GM23338 (cell line): ENCODE data around the gene RAD21L1.

Experiments used
- CREB1 ChIP-seq: fragments of 250-450 bp; sonication (Bioruptor Pico); IDR thresholded peaks from 2 replicates; pipeline ENCODE4 v1.5.0; 2020; ENCODE audit warnings: low read depth, mild to moderate bottlenecking, moderate library complexity
- EZH2 ChIP-seq: fragments of 200-600 bp; sonication (generic); IDR thresholded peaks from one replicate; pipeline ENCODE4 v1.8.0; 2017; ENCODE audit warnings: antibody characterized with exemption, mild to moderate bottlenecking, low read depth; ENCODE audit not compliant: unreplicated experiment
- EZH2phosphoT487 ChIP-seq: fragments of 200-600 bp; sonication (generic); IDR thresholded peaks from one replicate; pipeline ENCODE4 v1.8.1; 2018; ENCODE audit warnings: antibody characterized with exemption; ENCODE audit not compliant: unreplicated experiment
- JUNB ChIP-seq: IDR thresholded peaks from one replicate; pipeline ENCODE4 v1.6.1; 2016; ENCODE audit warnings: antibody characterized with exemption; ENCODE audit not compliant: unreplicated experiment
- NANOG ChIP-seq: IDR thresholded peaks from 2 replicates; pipeline ENCODE4 v1.6.1; 2016; ENCODE audit warnings: antibody characterized with exemption, borderline replicate concordance
- POLR2AphosphoS5 ChIP-seq: IDR thresholded peaks from 2 replicates; pipeline ENCODE4 v1.6.1; 2016; ENCODE audit warnings: antibody characterized with exemption, low read depth
- ZNF114 ChIP-seq: fragments of 250-450 bp; sonication (Bioruptor Pico); IDR thresholded peaks from 2 replicates; pipeline ENCODE4 v1.5.0; 2020; ENCODE audit warnings: mild to moderate bottlenecking, moderate library complexity
- ZNF331 ChIP-seq: fragments of 250-450 bp; sonication (Bioruptor Pico); IDR thresholded peaks from 2 replicates; pipeline ENCODE4 v1.5.0; 2020; ENCODE audit warnings: low read depth, mild to moderate bottlenecking, moderate library complexity
- TF ChIP-seq, protein P1 (sequence below), 2 experiments: fragments of 200-600 bp in 1 of 2; sonication (generic) in 1 of 2; conservative IDR thresholded peaks; 2 replicates each; pipeline versions ENCODE4 v1.5.1 to v1.6.1; 2016 to 2017; ENCODE audit warnings: antibody characterized with exemption in 2 of 2, low read depth in 2 of 2, mild to moderate bottlenecking in 2 of 2, moderate library complexity in 1 of 2
- TF ChIP-seq, protein P2 (sequence below): IDR thresholded peaks from one replicate; pipeline ENCODE4 v1.6.1; 2018; ENCODE audit warnings: antibody characterized with exemption; ENCODE audit not compliant: unreplicated experiment
- TF ChIP-seq, protein P3 (sequence below): fragments of 250-450 bp; sonication (Bioruptor Pico); IDR thresholded peaks from 2 replicates; pipeline ENCODE4 v1.5.0; 2020; ENCODE audit warnings: mild to moderate bottlenecking, moderate library complexity

DNA sequence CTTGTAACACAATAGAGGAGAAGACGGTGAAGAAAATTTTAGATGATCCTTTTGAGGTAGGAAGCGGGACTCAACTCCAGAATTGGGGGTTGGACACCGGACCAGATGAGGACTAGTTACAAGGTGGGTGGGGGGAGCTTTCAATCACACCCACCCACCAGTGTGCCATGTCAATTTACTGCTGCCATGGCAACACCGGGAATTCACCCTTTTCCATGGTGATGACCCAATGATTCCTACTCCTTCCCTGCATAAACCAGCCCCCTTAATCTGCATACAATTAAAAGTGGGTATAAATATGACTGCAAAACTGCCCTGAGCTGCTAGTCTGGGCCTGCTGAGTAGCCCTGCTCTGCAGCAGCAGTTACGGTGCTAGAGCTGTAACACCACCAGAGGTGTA lies 14.7 kb downstream of the RAD21L1 start:
- TF ChIP-seq, protein P1, sequence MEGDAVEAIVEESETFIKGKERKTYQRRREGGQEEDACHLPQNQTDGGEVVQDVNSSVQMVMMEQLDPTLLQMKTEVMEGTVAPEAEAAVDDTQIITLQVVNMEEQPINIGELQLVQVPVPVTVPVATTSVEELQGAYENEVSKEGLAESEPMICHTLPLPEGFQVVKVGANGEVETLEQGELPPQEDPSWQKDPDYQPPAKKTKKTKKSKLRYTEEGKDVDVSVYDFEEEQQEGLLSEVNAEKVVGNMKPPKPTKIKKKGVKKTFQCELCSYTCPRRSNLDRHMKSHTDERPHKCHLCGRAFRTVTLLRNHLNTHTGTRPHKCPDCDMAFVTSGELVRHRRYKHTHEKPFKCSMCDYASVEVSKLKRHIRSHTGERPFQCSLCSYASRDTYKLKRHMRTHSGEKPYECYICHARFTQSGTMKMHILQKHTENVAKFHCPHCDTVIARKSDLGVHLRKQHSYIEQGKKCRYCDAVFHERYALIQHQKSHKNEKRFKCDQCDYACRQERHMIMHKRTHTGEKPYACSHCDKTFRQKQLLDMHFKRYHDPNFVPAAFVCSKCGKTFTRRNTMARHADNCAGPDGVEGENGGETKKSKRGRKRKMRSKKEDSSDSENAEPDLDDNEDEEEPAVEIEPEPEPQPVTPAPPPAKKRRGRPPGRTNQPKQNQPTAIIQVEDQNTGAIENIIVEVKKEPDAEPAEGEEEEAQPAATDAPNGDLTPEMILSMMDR (conservative IDR thresholded peaks at IDR 0.05; ENCODE audit: low read depth in 2 of 2): no peak
- TF ChIP-seq, protein P2, sequence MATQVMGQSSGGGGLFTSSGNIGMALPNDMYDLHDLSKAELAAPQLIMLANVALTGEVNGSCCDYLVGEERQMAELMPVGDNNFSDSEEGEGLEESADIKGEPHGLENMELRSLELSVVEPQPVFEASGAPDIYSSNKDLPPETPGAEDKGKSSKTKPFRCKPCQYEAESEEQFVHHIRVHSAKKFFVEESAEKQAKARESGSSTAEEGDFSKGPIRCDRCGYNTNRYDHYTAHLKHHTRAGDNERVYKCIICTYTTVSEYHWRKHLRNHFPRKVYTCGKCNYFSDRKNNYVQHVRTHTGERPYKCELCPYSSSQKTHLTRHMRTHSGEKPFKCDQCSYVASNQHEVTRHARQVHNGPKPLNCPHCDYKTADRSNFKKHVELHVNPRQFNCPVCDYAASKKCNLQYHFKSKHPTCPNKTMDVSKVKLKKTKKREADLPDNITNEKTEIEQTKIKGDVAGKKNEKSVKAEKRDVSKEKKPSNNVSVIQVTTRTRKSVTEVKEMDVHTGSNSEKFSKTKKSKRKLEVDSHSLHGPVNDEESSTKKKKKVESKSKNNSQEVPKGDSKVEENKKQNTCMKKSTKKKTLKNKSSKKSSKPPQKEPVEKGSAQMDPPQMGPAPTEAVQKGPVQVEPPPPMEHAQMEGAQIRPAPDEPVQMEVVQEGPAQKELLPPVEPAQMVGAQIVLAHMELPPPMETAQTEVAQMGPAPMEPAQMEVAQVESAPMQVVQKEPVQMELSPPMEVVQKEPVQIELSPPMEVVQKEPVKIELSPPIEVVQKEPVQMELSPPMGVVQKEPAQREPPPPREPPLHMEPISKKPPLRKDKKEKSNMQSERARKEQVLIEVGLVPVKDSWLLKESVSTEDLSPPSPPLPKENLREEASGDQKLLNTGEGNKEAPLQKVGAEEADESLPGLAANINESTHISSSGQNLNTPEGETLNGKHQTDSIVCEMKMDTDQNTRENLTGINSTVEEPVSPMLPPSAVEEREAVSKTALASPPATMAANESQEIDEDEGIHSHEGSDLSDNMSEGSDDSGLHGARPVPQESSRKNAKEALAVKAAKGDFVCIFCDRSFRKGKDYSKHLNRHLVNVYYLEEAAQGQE: no peak
- TF ChIP-seq EZH2phosphoT487: no peak
- no peak for TF ChIP-seq EZH2
- TF ChIP-seq JUNB: no peak
- no peak for TF ChIP-seq POLR2AphosphoS5
- TF ChIP-seq CREB1 (CRISPR knock-in tag): no peak
- TF ChIP-seq ZNF114 (CRISPR knock-in tag): no peak
- no peak for TF ChIP-seq ZNF331 (CRISPR knock-in tag)
- no peak for TF ChIP-seq NANOG
- TF ChIP-seq, protein P3, sequence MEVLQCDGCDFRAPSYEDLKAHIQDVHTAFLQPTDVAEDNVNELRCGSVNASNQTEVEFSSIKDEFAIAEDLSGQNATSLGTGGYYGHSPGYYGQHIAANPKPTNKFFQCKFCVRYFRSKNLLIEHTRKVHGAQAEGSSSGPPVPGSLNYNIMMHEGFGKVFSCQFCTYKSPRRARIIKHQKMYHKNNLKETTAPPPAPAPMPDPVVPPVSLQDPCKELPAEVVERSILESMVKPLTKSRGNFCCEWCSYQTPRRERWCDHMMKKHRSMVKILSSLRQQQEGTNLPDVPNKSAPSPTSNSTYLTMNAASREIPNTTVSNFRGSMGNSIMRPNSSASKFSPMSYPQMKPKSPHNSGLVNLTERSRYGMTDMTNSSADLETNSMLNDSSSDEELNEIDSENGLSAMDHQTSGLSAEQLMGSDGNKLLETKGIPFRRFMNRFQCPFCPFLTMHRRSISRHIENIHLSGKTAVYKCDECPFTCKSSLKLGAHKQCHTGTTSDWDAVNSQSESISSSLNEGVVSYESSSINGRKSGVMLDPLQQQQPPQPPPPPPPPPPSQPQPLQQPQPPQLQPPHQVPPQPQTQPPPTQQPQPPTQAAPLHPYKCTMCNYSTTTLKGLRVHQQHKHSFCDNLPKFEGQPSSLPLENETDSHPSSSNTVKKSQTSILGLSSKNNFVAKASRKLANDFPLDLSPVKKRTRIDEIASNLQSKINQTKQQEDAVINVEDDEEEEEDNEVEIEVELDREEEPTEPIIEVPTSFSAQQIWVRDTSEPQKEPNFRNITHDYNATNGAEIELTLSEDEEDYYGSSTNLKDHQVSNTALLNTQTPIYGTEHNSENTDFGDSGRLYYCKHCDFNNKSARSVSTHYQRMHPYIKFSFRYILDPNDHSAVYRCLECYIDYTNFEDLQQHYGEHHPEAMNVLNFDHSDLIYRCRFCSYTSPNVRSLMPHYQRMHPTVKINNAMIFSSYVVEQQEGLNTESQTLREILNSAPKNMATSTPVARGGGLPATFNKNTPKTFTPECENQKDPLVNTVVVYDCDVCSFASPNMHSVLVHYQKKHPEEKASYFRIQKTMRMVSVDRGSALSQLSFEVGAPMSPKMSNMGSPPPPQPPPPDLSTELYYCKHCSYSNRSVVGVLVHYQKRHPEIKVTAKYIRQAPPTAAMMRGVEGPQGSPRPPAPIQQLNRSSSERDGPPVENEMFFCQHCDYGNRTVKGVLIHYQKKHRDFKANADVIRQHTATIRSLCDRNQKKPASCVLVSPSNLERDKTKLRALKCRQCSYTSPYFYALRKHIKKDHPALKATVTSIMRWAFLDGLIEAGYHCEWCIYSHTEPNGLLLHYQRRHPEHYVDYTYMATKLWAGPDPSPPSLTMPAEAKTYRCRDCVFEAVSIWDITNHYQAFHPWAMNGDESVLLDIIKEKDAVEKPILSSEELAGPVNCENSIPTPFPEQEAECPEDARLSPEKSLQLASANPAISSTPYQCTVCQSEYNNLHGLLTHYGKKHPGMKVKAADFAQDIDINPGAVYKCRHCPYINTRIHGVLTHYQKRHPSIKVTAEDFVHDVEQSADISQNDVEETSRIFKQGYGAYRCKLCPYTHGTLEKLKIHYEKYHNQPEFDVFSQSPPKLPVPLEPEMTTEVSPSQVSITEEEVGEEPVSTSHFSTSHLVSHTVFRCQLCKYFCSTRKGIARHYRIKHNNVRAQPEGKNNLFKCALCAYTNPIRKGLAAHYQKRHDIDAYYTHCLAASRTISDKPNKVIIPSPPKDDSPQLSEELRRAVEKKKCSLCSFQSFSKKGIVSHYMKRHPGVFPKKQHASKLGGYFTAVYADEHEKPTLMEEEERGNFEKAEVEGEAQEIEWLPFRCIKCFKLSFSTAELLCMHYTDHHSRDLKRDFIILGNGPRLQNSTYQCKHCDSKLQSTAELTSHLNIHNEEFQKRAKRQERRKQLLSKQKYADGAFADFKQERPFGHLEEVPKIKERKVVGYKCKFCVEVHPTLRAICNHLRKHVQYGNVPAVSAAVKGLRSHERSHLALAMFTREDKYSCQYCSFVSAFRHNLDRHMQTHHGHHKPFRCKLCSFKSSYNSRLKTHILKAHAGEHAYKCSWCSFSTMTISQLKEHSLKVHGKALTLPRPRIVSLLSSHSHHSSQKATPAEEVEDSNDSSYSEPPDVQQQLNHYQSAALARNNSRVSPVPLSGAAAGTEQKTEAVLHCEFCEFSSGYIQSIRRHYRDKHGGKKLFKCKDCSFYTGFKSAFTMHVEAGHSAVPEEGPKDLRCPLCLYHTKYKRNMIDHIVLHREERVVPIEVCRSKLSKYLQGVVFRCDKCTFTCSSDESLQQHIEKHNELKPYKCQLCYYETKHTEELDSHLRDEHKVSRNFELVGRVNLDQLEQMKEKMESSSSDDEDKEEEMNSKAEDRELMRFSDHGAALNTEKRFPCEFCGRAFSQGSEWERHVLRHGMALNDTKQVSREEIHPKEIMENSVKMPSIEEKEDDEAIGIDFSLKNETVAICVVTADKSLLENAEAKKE: no peak
